SU-DHL-6 (cell line): ENCODE results near the gene FAXDC2.
"Not testable (repeated sequence)": the region's sequence is repeated elsewhere in the genome, so short reads cannot be mapped to it uniquely, and the experiment has no call there.

ENCODE experiments used
- H2AFZ ChIP-seq: fragments of 200-600 bp; sonication (generic); 2 replicates; pipeline ENCODE4 v1.6.1; 2014; ENCODE audit warnings: low read depth, mild to moderate bottlenecking, moderate library complexity, mixed read lengths, antibody characterized with exemption, low read length; ENCODE audit not compliant: severe bottlenecking
- H3F3A ChIP-seq: fragments of 200-600 bp; shearing (Covaris generic); 2 replicates; pipeline ENCODE4 v1.6.0; 2016; ENCODE audit warnings: antibody characterized with exemption, mild to moderate bottlenecking; ENCODE audit not compliant: insufficient read depth
- H3K27ac ChIP-seq: fragments of 200-600 bp; sonication (generic); 2 replicates; pipeline ENCODE4 v1.5.1; 2016; ENCODE audit warnings: low read depth, mild to moderate bottlenecking, low read length, moderate library complexity, mixed read lengths
- H3K27me3 ChIP-seq: fragments of 200-600 bp; sonication (generic), shearing (Covaris generic); 2 replicates; pipeline ENCODE4 v1.6.0; 2014; ENCODE audit warnings: mild to moderate bottlenecking, low read length
- H3K36me3 ChIP-seq: fragments of 200-600 bp; sonication (generic); 2 replicates; pipeline ENCODE4 v1.6.1; 2014; ENCODE audit warnings: mild to moderate bottlenecking, low read length, mixed read lengths
- H3K4me2 ChIP-seq: fragments of 300-600, 200-600 bp; shearing (Covaris generic), sonication (generic); 2 replicates; pipeline ENCODE4 v1.6.0; 2014; ENCODE audit warnings: low read length, low read depth, mild to moderate bottlenecking; ENCODE audit not compliant: poor library complexity, severe bottlenecking
- H3K4me3 ChIP-seq: fragments of 200-600 bp; sonication (generic); 2 replicates; pipeline ENCODE4 v1.5.1; 2014; ENCODE audit warnings: antibody characterized with exemption, low read length, mild to moderate bottlenecking, mixed read lengths; ENCODE audit not compliant: insufficient read depth, poor library complexity, severe bottlenecking
- H3K79me2 ChIP-seq: fragments of 200-600 bp; sonication (generic); 2 replicates; pipeline ENCODE4 v1.6.1; 2014; ENCODE audit warnings: mild to moderate bottlenecking, low read length, moderate library complexity; ENCODE audit not compliant: insufficient read depth
- H3K9ac ChIP-seq: fragments of 200-600 bp; sonication (generic); 2 replicates; pipeline ENCODE4 v1.7.0; 2014; ENCODE audit warnings: mild to moderate bottlenecking, low read length
- H3K9me2 ChIP-seq: fragments of 200-600 bp; sonication (generic); replicated peaks from 2 replicates; pipeline ENCODE4 v1.6.1; 2014; ENCODE audit warnings: low read length; ENCODE audit not compliant: insufficient read depth
- H3K9me3 ChIP-seq: fragments of 200-600 bp; sonication (generic); 2 replicates; pipeline ENCODE4 v1.6.1; 2014; ENCODE audit warnings: low read length, mixed read lengths; ENCODE audit not compliant: insufficient read depth
- H4K20me1 ChIP-seq: fragments of 200-600 bp; sonication (generic); 2 replicates; pipeline ENCODE4 v1.6.1; 2014; ENCODE audit warnings: low read depth, mild to moderate bottlenecking, antibody characterized with exemption, low read length, moderate library complexity, mixed read lengths
- EZH2phosphoT487 ChIP-seq: fragments of 200-600 bp; sonication (generic), shearing (Covaris generic); conservative IDR thresholded peaks from 2 replicates; pipeline ENCODE4 v1.6.1; 2018; ENCODE audit warnings: mild to moderate bottlenecking, antibody characterized with exemption, low read length, moderate library complexity, mixed read lengths
- TF ChIP-seq, protein P1 (sequence below): fragments of 200-600 bp; sonication (generic); IDR thresholded peaks from one replicate; pipeline ENCODE4 v1.5.1; 2017; ENCODE audit warnings: antibody characterized with exemption, mild to moderate bottlenecking, low read length, moderate library complexity; ENCODE audit not compliant: insufficient read depth, poor library complexity, severe bottlenecking

FAXDC2 gene

DNA sequence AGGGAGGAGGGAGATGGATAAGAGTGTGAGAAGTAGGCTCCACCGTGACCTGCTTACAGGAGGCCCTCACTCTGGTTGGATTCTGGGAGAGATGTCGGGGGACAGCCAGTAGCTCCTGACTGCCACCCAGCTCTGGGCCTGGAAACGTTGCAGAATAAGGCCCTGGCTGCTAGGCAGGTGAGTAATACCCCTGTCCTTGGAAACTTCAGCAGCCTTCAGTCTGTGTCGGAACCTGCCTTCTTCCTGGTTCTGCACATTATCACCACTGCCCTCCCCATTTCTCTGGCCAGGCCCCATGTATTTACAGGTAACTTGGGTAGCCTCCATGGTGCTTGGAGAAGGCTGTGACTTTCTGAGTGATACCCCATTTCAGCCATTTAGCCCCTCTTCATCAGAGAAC lies 26.8 kb downstream of the FAXDC2 start:
- no peaks in the 10 kb centered on the region for H3K36me3 ChIP-seq
- no peaks in the 10 kb centered on the region for H3K79me2 ChIP-seq
- H2AFZ ChIP-seq, result no peak overlapping the region
- H3K27ac ChIP-seq, result no peak overlapping the region
- H3K27me3 ChIP-seq, result no peaks in the 10 kb centered on the region
- no peaks in the 10 kb centered on the region for H3F3A ChIP-seq
- no peak for TF ChIP-seq EZH2phosphoT487
- TF ChIP-seq, protein P1, sequence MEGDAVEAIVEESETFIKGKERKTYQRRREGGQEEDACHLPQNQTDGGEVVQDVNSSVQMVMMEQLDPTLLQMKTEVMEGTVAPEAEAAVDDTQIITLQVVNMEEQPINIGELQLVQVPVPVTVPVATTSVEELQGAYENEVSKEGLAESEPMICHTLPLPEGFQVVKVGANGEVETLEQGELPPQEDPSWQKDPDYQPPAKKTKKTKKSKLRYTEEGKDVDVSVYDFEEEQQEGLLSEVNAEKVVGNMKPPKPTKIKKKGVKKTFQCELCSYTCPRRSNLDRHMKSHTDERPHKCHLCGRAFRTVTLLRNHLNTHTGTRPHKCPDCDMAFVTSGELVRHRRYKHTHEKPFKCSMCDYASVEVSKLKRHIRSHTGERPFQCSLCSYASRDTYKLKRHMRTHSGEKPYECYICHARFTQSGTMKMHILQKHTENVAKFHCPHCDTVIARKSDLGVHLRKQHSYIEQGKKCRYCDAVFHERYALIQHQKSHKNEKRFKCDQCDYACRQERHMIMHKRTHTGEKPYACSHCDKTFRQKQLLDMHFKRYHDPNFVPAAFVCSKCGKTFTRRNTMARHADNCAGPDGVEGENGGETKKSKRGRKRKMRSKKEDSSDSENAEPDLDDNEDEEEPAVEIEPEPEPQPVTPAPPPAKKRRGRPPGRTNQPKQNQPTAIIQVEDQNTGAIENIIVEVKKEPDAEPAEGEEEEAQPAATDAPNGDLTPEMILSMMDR, result no peak
- H3K9ac ChIP-seq, result no peak overlapping the region
- H3K9me3 ChIP-seq, result no peaks in the 10 kb centered on the region
- H3K4me2 ChIP-seq, result no peak overlapping the region
- no peak overlapping the region for H3K4me3 ChIP-seq
- no peaks in the 10 kb centered on the region for H3K9me2 ChIP-seq
- H4K20me1 ChIP-seq, result no peaks in the 10 kb centered on the region

DNA sequence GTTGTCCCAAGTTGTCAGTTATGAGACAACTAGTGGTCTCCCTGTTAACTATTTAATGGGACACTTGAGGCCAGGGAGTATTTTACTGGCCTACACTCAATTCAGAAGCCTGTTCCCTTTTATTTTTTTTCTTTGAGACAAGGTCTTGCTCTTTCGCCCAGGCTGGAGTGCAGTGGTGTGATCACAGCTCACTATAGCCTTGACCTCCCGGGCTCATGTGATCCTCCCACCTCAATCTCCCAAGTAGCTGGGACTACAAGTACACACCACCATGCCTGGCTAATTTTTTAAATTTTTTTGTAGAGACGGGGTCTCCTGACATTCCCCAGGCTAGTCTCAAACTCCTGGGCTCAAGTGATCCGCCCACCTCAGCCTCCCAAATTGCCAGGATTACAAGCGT lies 27.5 kb downstream of the FAXDC2 start:
- H3K9me3 ChIP-seq, H3K27me3 ChIP-seq, H3K79me2 ChIP-seq, H3K36me3 ChIP-seq, H3K9me2 ChIP-seq, H3F3A ChIP-seq, H2AFZ ChIP-seq, H3K27ac ChIP-seq, H3K4me3 ChIP-seq, H3K9ac ChIP-seq, H4K20me1 ChIP-seq, H3K4me2 ChIP-seq: not testable (repeated sequence)

DNA sequence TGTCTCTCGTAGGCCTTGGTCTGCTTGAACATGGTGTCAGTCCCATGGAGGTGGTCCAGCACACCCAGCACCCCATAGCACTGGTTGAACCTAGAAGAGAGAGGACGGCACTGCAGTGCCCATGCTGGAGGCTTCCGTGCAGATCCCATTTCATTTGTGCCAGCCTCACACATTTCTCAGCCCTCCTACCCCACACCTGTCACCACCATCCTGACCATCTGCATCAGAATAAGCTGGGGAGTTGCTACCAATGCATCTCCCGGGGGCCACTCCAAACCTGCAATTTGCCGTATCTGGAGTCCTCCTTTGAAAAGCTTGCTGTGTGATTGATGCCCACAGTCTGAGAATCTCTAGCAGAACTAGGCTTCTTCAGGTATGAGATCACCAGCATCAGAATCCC lies 30.0 kb downstream of the FAXDC2 start:
- Histone ChIP-seq H3F3A (no peaks in the 10 kb centered on the region), H3K4me2 (no peak overlapping the region), H3K4me3 (no peak overlapping the region), H3K79me2 (no peaks in the 10 kb centered on the region), H4K20me1 (no peaks in the 10 kb centered on the region), H3K36me3 (peaks cover 4% of the 10 kb centered on the region; the same call in 1 of the 2 replicates), H3K27ac (no peak overlapping the region), H3K9me3 (no peaks in the 10 kb centered on the region), H2AFZ (no peak overlapping the region), H3K27me3 (no peaks in the 10 kb centered on the region), H3K9me2 (no peaks in the 10 kb centered on the region), H3K9ac (no peak overlapping the region)
- no peak for TF ChIP-seq EZH2phosphoT487
- TF ChIP-seq, protein P1, result no peak

DNA sequence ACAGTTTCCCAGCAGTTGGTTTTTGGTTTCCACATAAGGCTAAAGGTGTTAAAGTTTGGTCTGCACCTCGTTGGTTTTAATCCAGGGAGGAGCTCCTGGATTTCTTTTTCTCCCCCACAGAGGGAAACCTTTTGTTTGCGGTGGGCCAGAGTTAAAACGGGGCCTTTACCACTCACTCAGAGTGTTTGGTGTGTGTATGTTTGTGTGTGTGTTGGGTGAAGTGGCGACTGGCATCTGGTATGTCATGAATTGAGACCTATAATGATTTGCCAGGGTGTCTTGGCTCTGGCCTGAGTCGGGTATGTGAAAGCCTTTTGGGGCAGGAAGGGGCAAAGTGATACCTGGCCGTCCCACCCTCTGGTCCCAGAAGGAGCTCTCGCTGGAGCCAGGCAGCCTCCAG lies 30.9 kb downstream of the FAXDC2 start:
- H3K36me3 ChIP-seq, result peaks cover 8% of the 10 kb centered on the region; the same call in 1 of the 2 replicates
- H4K20me1 ChIP-seq, result no peaks in the 10 kb centered on the region
- no peaks in the 10 kb centered on the region for H3K9me3 ChIP-seq
- H3F3A ChIP-seq, result no peaks in the 10 kb centered on the region
- H3K9ac ChIP-seq, result no peak overlapping the region
- no peaks in the 10 kb centered on the region; the same call in 1 of the 2 replicates for H3K79me2 ChIP-seq
- no peak for TF ChIP-seq EZH2phosphoT487
- TF ChIP-seq, protein P1, result no peak
- H3K27ac ChIP-seq, result no peak overlapping the region
- no peak overlapping the region for H2AFZ ChIP-seq
- H3K9me2 ChIP-seq, result no peaks in the 10 kb centered on the region
- no peak overlapping the region for H3K4me2 ChIP-seq
- H3K27me3 ChIP-seq, result no peaks in the 10 kb centered on the region
- H3K4me3 ChIP-seq, result no peak overlapping the region
